A673 (cell line): Measurements from ENCODE around the gene TMEM242.
"Not testable (repeated sequence)": the region's sequence is repeated elsewhere in the genome, so short reads cannot be mapped to it uniquely, and the experiment has no call there.

Experiments used
- EZH2 ChIP-seq: fragments of 200-600 bp; sonication (generic); IDR thresholded peaks from 2 replicates; pipeline ENCODE4 v1.6.1; 2017; ENCODE audit warnings: borderline replicate concordance, low read depth, mild to moderate bottlenecking, mixed read lengths, antibody characterized with exemption, low read length; ENCODE audit not compliant: poor library complexity, severe bottlenecking
- TF ChIP-seq, protein P1 (sequence below): fragments of 300-800, 200-600 bp; sonication (generic); conservative IDR thresholded peaks from 2 replicates; pipeline ENCODE4 v1.5.1; 2017; ENCODE audit warnings: low read depth, mild to moderate bottlenecking, antibody characterized with exemption, low read length, moderate library complexity, mixed read lengths

DNA sequence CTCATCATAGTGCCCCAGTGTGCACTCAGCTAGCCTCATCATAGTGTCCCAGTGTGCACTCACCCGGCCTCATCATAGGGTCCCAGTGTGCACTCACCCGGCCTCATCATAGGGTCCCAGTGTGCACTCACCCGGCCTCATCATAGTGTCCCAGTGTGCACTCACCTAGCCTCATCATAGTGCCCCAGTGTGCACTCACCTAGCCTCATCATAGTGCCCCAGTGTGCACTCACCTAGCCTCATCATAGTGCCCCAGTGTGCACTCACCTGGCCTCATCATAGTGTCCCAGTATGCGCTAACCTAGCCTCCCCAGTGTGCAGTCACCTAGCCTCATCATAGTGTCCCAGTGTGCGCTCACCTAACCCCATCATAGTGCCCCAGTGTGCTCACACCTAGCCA lies 12.6 kb downstream of the TMEM242 start:
- TF ChIP-seq, protein P1, sequence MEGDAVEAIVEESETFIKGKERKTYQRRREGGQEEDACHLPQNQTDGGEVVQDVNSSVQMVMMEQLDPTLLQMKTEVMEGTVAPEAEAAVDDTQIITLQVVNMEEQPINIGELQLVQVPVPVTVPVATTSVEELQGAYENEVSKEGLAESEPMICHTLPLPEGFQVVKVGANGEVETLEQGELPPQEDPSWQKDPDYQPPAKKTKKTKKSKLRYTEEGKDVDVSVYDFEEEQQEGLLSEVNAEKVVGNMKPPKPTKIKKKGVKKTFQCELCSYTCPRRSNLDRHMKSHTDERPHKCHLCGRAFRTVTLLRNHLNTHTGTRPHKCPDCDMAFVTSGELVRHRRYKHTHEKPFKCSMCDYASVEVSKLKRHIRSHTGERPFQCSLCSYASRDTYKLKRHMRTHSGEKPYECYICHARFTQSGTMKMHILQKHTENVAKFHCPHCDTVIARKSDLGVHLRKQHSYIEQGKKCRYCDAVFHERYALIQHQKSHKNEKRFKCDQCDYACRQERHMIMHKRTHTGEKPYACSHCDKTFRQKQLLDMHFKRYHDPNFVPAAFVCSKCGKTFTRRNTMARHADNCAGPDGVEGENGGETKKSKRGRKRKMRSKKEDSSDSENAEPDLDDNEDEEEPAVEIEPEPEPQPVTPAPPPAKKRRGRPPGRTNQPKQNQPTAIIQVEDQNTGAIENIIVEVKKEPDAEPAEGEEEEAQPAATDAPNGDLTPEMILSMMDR = not testable (repeated sequence)
- TF ChIP-seq EZH2 = not testable (repeated sequence)
